Measurements from ENCODE around the gene CLSTN3.

CLSTN3 gene

DNA sequence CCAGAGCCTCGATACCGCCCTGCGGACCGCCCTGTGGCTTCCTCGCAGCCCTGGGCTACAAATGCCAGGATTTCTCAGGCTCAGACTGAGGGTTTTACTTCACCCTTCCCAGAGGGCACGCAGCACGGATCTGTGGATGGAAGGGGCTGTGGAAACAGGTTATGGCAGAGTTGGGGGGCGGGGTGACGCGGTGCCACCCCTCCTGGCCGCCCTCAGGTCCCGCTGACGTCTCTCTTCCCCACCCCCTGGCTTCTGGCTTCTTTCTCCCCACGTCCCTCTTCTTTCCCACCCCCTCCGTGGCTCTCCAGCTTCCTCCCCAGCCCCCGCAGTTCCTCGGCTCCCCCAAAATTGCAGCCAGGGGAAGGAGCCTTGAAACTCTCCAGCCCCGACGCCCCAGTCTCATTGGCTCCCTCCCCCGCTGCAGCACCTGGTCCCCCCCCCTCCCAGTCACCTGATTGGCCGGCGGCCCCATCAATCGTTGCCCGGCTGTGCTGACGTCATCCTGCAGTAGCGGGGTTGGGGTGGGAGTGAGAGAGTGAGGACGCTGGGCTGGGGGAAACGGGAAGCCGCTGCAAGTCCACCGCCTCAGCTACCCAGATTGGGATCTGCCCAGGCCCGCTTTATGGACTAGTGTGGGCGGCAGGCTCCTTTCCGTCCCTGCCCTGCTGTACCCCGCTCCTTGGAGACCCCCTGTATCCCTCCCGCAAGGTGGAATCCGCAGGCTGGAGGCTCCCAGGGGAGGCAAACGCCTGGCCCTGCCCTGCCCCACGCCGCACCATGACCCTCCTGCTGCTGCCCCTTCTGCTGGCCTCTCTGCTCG lies at the start of gene CLSTN3:
Gene CLSTN3 (plus strand): TSS at position 500 of the 820 bp plus-strand sequence. CDS start 278 bp downstream, at position 778.
- peak; percentile 71 for DNase-seq

DNA sequence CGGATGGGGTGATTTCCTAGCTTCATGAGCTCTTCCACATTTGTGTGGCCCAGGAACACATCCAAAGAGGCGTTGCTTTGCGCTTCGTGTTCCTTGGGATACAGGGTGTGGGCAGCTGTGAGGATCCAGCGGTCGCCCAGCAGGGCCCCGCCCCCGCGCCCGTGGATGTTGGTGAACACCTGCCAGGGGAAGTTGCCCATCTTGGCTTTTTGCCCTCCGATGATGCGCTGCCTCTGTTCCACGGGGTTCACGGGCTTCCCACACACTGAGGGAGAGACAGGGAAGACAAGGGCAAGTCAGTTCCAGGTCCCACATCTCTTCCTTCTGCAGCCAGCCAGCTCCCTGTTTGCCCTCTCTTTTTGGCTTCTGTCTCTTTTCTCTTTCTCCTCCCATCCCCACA lies 49.1 kb upstream of the CLSTN3 start:
- DNase-seq = no peak

DNA sequence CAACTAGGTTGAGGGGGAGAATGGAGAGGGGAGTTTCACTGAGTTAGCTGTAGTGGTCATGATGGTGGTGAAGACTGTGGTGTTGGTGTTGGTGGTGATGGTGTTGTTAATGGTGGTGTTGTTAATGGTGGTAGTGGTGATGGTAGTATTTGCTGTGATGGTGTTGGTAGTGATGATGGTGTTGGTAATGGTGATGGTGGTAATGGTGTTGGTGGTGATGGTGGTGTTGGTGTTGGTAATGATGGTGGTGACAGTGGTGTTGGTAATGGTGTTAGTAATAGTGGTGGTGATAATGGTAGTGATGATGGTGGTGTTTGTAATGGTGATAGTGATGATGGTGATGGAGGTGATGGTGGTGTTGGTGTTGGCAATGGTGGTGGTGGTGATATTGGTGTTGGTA lies 47.0 kb upstream of the CLSTN3 start:
- no peak for DNase-seq

DNA sequence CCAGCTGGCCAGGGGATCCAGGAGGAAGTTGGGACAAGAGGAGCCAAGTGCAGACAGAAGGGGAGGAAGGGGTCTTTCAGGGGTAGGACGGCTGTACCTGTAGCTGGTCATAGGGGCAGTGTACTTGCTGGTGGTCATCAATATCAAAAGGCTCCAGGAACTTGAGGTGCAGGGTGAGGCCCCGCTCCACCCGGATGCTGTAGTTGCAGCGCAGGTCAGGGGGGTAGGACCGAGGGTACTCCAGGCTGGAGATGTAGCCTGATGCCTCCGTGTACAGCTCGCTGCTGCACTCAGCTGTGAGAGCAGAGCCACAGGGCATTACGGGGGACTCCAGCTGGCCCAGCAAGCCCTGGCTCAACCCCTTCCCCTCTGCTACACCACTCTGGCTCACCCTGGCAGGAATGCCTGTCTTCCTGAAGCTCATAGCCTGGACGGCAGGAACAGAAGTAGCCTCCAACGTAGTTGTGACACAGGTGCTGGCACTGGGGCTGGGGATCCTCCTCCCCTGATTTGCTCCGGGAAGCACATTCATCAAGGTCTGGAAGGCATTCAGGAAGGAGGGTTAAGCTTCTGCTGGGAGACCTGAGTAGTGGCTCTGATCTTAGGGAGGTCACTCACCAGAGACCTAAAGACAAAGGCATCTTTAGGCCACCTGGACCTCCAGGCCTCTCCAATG lies 40.8 kb upstream of the CLSTN3 start:
- no peak for DNase-seq

DNA sequence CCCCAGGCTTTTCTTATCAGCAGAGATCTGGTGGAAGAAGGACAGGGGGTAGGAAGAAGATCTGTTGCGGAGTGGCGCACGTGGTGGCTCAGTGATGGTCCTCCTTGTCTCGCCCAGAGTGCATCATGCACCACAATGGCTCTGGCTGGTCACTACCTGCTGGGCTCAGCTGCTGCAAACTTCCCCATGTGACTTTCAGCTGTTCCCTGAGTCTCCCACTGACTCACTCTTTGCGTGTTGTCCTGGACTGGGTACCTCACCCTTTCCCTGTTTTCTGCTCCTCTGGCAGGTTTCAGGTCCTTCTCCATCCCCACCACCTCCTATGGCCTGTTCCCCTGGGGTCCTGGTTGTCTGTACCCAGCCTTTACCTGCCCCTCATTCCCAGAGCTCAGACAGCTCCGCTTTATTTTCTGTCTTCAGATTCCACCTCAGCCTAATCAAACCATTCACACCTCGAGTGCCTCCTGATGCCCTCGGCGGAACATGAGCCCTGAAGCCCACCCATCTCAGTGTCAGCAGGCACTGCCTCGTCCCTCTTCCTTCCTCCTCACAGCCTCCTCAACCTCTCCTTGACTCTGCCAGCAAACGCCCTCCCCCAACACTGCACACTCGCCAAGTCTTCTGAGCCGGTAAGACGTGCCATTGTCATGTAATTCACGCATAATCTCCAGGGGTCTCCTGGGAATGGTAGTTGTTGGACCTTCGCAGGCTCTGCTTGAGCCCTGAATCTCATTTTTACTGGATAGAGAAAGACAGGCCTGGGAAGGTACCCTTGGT lies 39.8 kb upstream of the CLSTN3 start:
- no peak for DNase-seq

DNA sequence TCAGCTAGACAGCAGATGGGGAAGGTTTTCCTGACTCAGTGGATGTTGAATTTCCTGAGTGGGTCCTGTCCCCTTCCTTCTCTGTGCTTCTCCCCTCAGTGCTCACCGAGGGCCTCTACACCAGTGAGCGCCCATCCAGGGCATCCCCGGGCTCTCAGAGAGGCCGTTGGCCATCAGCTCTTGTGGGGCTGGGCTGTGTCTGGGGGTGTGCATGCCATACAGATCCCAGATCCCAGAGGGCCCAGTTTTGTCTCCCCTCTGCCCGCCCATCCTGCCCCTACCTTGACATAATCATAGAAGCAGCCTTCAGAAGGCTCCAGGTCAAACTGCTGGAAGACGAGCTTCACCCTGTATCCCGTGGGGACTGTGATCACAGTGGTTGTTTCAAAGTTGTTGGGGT lies 39.0 kb upstream of the CLSTN3 start:
- no peak for DNase-seq

DNA sequence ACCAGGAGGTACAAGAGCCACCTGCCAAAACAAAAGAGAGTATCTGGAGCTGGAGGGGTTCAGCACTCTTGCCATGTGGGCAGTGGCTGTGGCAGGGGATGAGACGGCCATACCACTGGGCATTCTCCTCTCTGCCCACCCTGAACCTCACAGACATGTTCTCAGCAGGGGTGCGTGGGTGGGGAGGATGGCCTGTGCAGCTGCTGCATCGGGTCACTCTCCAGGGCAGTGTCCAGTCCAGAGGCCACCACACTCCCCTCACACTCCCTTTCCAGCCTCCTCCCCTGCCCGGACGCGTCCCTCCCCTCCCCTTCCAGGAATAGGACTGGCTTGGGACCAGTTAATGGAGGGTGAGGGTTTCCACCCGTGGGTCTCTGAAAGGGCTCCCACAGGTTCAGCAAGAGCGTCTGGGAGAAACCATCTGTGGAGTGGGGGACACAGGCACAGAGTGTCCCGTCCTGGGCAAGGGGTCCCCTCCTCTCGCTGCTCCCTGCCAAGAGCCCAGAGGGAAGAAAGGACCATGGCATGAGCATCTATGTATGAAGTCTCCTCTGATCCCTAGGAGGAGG lies 38.4 kb upstream of the CLSTN3 start:
- no peak for DNase-seq

DNA sequence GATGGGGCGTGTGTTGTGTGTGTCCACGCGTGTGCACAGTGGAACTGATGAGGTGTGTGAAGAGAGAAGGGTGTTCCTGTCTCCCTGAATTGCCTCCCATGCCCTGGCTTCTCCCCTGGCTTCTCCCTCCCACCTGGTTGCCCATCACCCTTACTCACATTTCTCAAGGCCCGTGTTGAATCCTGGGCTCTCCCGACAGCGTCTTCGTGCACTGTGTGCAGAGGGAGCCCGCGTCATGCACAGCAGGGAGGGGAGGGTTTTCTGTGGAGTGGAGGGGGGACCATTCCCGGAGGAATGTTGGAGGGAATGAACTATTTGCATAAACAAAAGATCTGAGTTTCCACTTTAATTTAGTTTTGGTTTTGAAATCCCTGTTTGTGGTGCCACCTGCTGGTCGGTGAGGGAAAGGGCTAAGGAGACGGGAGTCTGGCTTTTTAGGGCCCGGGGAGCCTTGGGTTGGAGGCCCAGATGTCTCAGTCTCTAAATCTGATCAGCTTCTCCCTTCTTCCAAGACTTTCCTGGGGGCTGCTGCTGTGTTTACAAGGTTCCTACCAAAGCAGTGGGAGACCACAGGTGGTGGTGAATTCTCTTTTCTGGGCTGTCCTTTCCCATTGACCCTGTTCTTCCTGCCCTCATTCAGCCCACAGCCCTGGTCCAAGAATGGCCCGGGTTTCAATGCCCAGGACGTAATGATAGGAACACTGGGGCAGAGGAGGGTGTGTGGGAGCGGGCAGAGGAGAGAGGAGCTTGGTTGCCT lies 37.8 kb upstream of the CLSTN3 start, which contains the start of gene C1R:
Gene C1R (minus strand): TSS at position 217 of the 757 bp plus-strand sequence. CDS start 57 bp downstream, at position 160.
- no peak for DNase-seq

DNA sequence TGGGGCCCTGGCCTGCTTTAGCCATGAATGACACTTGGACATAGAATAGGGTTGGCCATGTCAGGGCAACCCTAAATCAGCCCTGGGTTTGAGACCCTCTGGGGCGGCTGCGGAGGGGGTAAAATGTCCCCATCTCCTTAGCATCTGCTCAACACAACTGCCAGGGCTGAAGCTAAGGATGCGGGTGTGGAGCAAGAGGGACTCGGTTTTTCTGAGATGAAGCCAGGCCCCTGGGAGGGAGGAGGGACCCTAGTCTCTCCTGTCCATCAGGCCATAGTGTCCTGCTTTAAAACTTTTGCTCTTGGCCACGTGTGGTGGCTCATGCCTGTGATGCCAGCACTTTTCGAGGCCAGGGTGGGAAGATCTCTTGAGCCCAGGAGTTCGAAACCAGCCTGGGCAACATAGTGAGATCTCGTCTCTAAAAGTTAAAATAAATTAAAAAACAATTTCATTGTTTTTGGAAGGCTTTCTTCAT lies 37.1 kb upstream of the CLSTN3 start:
- no peak for DNase-seq

DNA sequence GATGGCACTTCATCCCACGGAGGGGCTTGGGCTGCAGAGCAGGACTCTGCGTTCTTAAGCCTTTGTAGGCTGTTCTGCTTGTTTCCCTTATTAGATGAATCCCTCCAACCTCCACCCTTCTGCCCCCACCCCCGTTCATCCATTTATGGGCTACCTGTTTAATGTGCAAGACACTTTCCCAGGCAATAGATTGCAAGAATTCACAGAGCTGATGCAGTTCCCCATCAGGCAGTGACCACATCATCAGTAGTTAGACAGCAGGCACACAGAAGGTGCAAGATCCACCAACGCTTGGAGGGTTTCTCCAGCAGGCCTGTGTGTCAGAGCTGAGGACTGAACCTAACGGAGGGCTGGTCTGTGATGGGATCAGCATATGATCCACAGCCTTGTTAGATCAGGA lies 36.7 kb upstream of the CLSTN3 start:
- no peak for DNase-seq

DNA sequence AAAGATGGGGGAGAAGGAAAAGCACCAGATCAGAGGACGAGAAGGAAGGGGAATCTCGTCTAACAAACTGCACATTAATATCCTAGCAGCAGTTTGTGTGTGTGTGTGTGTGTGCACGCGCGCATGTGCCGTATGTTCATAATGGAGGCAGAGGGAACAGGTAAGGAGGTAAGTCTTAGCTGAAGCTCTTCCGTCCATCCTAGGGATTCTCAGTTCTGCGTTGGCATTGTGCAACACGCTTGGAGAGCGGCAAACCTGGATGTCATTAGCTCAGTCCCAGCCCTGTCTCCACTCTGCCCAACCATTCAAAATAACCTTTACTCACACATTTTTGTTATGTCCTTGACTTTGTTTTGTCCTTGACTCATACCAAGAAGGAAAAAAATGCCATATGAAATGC lies 36.3 kb upstream of the CLSTN3 start:
- no peak for DNase-seq

DNA sequence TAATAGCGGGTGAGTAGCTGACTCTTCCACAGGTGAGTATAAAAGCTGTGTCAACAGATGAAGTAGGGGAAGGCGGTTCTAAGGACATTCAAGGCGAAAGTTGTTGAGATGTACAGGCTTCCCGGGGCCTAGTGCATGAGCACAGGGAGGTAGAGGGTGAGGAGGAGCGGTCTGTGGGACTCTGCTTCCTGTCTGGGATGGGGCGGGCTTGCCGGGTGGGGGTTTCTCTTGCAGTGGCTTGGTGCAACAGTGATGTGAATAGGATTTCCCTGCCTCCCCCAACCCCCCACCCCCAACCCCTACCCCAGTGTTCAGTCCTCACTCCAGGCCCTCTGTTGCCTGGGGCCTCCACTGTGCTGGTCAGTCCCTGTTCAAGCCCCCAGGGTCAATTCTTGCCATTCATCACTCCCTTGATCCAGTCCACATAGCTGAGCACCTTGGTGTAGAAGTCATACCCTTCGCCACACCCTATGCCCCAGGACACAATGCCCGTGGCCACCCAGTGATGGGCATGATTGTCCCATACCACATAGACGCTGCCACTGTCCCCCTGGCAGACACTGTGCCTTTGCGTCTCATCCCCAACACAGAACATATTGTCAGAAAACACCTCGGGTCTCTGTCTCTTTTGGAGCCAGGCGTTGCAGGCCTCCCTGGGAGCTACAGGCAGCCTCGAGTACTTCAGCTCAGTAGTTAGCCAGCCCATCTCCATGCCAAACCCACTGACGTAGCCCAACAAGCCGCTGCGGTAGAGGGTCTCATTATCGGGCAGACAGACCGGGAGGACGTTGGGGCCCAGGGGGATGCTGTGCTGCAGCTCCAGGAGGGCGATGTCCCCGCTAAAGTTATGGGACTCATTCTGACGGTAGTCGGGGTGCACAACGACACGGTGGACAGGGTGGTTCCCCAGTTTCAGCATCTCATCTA lies 33.9 kb upstream of the CLSTN3 start:
- DNase-seq = no peak

DNA sequence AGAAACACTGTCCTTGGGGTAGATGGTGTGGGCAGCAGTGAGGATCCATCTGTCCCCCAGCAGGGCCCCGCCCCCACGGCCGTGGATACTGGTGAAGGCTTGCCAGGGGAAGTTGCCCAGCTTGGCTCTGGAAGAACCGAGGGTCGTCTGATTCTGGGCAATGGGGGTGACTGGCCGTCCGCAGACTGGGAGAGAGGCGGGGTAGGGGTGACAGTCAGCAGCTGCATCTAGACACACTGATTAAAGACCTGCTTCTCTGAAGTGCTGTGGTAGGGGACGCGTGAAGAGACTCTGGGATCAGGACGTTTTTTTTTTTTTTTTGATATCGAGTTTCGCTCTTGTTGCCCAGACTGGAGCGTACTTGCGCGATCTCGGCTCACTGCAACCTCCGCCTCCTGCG lies 33.2 kb upstream of the CLSTN3 start:
- DNase-seq = no peak

DNA sequence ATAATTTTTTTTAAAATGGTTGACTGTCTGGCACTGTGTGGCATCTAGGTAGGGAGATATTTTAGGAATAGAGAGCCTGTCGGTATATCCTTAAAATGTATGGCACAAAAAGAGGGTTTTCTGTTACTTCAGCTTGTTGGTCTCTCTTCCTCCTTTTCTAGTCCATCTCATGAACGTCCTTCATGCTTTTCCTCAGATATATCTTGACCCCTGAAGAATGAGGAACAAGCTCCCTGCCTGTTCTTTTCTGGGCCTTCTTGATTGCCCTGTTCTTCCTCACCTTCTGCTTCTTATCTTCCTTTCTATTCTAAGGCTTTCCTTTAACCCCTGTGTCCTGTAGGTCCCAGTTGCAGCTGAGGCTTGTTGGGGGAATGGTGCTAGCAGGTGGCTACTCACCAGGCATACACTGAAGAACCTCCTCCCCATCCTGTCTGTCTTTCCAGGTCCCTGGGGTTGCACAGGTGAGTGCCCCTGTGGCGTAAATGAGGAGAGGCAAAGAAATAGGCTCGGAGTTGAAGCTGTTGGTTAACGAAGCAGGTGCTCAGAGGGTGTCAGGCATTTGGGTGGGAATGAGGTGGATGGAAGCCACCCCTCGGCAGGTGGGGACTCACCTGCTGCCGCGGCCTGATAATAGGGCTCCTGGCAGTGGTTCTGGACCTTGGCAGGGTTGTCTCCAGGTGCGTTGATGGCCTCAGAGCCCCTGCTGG lies 30.7 kb upstream of the CLSTN3 start:
- DNase-seq = no peak

DNA sequence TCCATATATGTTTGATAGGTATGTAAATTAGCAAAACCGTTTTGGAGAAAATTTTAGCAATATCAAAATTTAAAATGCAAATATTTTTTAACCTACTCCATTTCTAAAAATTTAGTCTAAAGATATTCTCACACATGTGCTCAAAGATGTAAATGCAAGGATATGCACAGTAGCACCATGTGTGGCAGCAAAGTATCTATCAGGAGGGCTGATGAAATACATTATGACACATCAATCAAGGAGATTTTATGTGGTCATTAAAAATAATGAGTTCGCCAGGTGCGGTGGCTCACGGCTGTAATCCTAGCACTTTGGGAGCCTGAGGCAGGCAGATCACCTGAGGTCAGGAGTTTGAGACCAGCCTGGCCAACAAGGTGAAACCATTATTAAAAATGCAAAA lies 29.9 kb upstream of the CLSTN3 start:
- no peak for DNase-seq

DNA sequence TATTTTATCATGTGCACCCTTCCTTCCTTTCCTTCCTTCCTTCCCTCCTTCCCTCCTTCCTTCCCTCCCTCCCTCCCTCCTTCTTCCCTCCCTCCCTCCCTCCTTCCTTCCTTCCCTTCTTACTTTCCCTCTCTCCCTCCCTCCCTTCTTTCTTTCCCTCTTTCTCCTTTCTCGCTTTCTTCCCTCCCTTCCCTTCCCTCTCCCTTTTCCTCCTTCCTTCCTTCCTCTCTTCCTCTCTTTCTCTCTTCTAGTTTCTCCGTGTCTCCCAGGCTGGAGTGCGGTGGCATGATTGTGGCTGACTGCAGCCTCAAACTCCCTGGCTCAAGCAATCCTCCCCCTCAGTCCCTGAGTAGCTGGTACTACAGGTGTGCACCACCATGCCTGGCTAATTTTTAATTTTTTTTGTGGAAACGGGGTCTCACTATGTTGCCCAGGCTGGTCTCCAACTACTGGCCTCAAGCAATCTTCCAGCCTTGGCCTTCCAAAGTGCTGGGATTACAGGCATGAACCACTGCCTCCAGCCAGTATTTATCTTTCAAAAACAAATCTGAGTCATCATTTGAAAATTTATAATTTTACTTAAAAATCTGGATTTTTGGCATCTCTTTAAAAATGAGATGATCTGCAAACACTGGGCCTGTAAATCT lies 29.0 kb upstream of the CLSTN3 start:
- DNase-seq = no peak

DNA sequence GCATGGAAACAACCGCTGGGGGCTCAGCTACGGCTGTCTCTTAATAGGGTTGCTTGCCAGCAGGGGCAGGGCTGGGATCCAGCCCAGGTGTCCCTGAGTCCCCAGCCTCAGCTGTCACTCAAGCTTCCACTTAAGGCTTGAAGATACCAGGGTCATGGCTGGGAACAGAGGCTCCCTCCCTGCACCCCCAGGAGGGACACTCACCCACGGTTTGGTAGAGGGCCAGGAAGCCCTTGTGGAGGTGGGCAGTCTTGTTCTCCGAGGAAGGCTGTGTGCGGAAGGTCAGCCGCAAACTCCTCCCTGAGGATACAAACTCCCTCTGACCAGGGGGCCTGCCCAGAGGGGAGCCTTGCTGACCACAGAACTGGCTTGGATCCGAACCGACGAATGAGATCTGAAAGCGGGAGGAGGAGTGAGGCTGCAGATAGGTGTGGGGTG lies 28.5 kb upstream of the CLSTN3 start:
- no peak for DNase-seq

DNA sequence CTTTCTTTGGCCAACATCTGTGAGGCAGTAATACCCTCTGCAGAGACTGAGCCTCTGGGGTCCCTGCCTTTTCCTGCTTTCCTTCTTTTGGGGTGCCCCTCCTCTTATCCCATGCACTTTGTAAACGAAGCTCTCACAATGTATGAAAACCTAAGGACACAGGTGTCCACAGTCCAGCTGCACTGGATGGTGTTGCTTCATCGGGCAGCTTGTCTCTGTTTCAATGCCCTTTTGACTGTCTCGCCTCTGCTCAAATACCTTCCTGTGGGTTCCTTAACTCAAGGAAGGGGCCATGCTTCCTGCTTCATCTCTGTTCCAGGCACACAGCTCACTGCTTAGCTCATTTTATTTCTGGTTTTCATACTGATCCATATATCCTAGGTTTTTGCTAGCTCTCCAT lies 27.6 kb upstream of the CLSTN3 start:
- DNase-seq = no peak

DNA sequence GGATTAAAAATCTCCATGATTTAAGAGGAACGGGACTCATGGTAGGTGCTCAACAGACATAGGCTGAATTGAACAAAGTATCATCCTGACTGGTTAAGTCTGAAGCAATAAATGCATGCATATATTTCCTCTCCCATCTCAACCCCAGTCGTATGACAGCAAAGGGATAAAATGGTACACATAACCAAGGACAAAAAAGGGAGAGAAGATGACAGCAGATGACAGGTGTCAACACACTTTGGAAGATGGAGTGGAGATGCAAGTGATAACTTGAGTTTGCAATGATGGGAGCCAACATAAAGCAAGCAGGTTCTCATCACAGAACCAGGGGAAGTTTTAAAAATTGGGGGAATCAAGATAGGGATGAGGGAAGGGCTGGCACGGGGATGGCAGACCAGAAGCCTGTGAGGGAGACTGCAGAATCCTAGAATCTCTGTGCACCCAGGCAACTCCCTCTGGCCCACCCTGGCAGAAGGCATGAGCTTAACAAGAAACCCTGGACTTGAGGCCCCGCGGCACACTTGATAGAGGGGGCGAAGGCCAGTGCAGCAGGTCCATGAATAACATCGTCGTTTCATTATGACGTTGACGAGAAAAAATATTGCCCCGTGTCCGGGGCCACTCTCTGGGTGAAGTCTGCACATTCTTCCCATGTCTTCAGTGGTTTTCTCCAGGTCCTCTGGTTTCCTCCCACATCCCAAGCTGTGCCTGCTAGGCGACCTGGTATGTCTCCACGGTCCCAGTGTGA lies 26.2 kb upstream of the CLSTN3 start:
- DNase-seq = no peak

Measured in NCI-H1694 (cell line).